Caco-2 (cell line): ENCODE data around the gene CEP97. TPM values are rescaled to one million over a fixed set of nuclear protein-coding genes. Genes with fewer than 3 reads are reported as not detected.

Source experiments
- BruUV-seq: library from RNA; stranded (reverse); fragments of 400-500 nt; replicated peaks from 2 replicates; lab custom pipeline; 2021; lab: Mats Ljungman, UMichigan
- CTCF ChIA-PET: fragments of 300-600 bp; sonication (Branson Sonifier 250); formaldehyde crosslinking; loops from one replicate; lab custom pipeline; 2022; ENCODE audit warnings: antibody characterized with exemption; lab: Charles Lee
- POLR2A ChIA-PET: fragments of 300-600 bp; sonication (Branson Sonifier 250); formaldehyde crosslinking; loops from one replicate; lab custom pipeline; 2022; ENCODE audit warnings: antibody characterized with exemption; lab: Charles Lee
- DNase-seq, 2 experiments: peaks; one replicate each; pipeline versions ENCODE4 v3.0.0 to v3.0.0-alpha.2; 2020 to 2022
- H3K27me3 ChIP-seq: replicated peaks from 2 replicates; pipeline ENCODE4 v1.6.0; 2011; ENCODE audit warnings: low read length; ENCODE audit not compliant: control insufficient read depth, insufficient read depth
- H3K36me3 ChIP-seq: 2 replicates; pipeline ENCODE4 v1.5.1; 2011; ENCODE audit warnings: low read length; ENCODE audit not compliant: control insufficient read depth, insufficient read depth
- H3K4me1 ChIP-seq: fragments of 250-450 bp; sonication (Bioruptor Pico); 2 replicates; pipeline ENCODE4 v1.5.1; 2020; ENCODE audit warnings: mild to moderate bottlenecking
- H3K4me3 ChIP-seq: 2 replicates; pipeline ENCODE4 v1.5.1; 2011; ENCODE audit warnings: low read depth, mild to moderate bottlenecking, control low read depth, low read length
- H3K9me3 ChIP-seq: fragments of 250-450 bp; sonication (Bioruptor Pico); 2 replicates; pipeline ENCODE4 v1.5.1; 2020; ENCODE audit warnings: mild to moderate bottlenecking, moderate library complexity
- H3K27ac Mint-ChIP-seq: one replicate; pipeline ENCODE4 v1.8.0; 2022; ENCODE audit warnings: mixed read lengths; ENCODE audit not compliant: unreplicated experiment
- H3K27me3 Mint-ChIP-seq: one replicate; pipeline ENCODE4 v1.8.0; 2022; ENCODE audit warnings: mixed read lengths; ENCODE audit not compliant: insufficient read depth, unreplicated experiment
- H3K36me3 Mint-ChIP-seq: one replicate; pipeline ENCODE4 v1.8.0; 2022; ENCODE audit warnings: mild to moderate bottlenecking, mixed read lengths; ENCODE audit not compliant: insufficient read depth, unreplicated experiment
- H3K4me1 Mint-ChIP-seq: one replicate; pipeline ENCODE4 v1.8.0; 2022; ENCODE audit warnings: low read depth, mixed read lengths; ENCODE audit not compliant: unreplicated experiment
- H3K4me3 Mint-ChIP-seq: one replicate; pipeline ENCODE4 v1.8.0; 2022; ENCODE audit warnings: mild to moderate bottlenecking, moderate library complexity, mixed read lengths; ENCODE audit not compliant: unreplicated experiment
- H3K9me3 Mint-ChIP-seq: one replicate; pipeline ENCODE4 v1.8.0; 2022; ENCODE audit warnings: mixed read lengths; ENCODE audit not compliant: unreplicated experiment
- CTCF ChIP-seq, 2 experiments: fragments of 200-600 bp in 1 of 2; IDR thresholded peaks; 1 replicate in 1 of 2; 2 replicates in 1 of 2; pipeline versions ENCODE4 v1.5.1 to v1.8.0; 2011 to 2022; ENCODE audit warnings: antibody characterized with exemption in 1 of 2, control low read depth in 1 of 2, inconsistent platforms in 1 of 2, low read depth in 1 of 2, low read length in 1 of 2, mild to moderate bottlenecking in 1 of 2, moderate library complexity in 1 of 2; ENCODE audit not compliant: insufficient read depth in 1 of 2, severe bottlenecking in 1 of 2, unreplicated experiment in 1 of 2
- intact Hi-C: fragments of 100-400 bp; cut with micrococcal nuclease; formaldehyde crosslinking; loops from one replicate; pipeline ENCODE4 v1.10.0; 2022; ENCODE audit not compliant: unreplicated experiment
- total RNA-seq: library from RNA; stranded (reverse); gene quantifications from 2 replicates; pipeline ENCODE4 v1.2.3, GENCODE V29; 2022

The CEP97 gene
- total RNA-seq, 1 experiment from 2014 or later: 4.3 TPM

- CTCF ChIA-PET: no interaction called here
- no peak overlapping the region for H3K4me3 ChIP-seq
Measured at GRCh38 chr3:101709126-101709525, 15.3 kb upstream of the CEP97 start.

GRCh38 chr3:101718455-101718854 is 6.0 kb upstream of the CEP97 start:
- DNase-seq: no peak
- Mint-ChIP-seq H3K4me1 (no peaks in the 10 kb centered on the region), H3K4me3 (no peak overlapping the region), H3K27ac (no peak overlapping the region), H3K36me3 (no peaks in the 10 kb centered on the region), H3K27me3 (no peaks in the 10 kb centered on the region), H3K9me3 (no peaks in the 10 kb centered on the region)
- intact Hi-C loops: no loop called here
- no TSS peak for BruUV-seq
- H3K4me1 ChIP-seq: no peaks in the 10 kb centered on the region
- no peaks in the 10 kb centered on the region for H3K27me3 ChIP-seq
- no peaks in the 10 kb centered on the region for H3K36me3 ChIP-seq
- CTCF ChIA-PET: no interaction called here
- POLR2A ChIA-PET: no interaction called here
- TF ChIP-seq CTCF (IDR thresholded peaks at IDR 0.05; ENCODE audit: insufficient read depth in 1 of 2, low read depth in 1 of 2, low read length in 1 of 2, severe bottlenecking in 1 of 2, unreplicated experiment in 1 of 2): no peak
- no peak overlapping the region for H3K4me3 ChIP-seq
- H3K9me3 ChIP-seq: no peaks in the 10 kb centered on the region

More at GRCh38 chr3:101709126-101709525, 15.3 kb upstream of the CEP97 start:
- no peaks in the 10 kb centered on the region for H3K4me1 Mint-ChIP-seq
- H3K9me3 ChIP-seq: no peaks in the 10 kb centered on the region
- H3K36me3 ChIP-seq: no peaks in the 10 kb centered on the region
- TF ChIP-seq CTCF (IDR thresholded peaks at IDR 0.05; ENCODE audit: insufficient read depth in 1 of 2, low read depth in 1 of 2, low read length in 1 of 2, severe bottlenecking in 1 of 2, unreplicated experiment in 1 of 2): no peak
- no peaks in the 10 kb centered on the region for H3K27me3 Mint-ChIP-seq
- POLR2A ChIA-PET: no interaction called here
- H3K9me3 Mint-ChIP-seq: no peaks in the 10 kb centered on the region
- H3K36me3 Mint-ChIP-seq: no peaks in the 10 kb centered on the region
- H3K4me3 Mint-ChIP-seq: no peak overlapping the region
- no peak for DNase-seq
- H3K27me3 ChIP-seq: no peaks in the 10 kb centered on the region
- BruUV-seq: no TSS peak
- peaks cover 5% of the 10 kb centered on the region for H3K4me1 ChIP-seq
- intact Hi-C loops: no loop called here
- H3K27ac Mint-ChIP-seq: no peak overlapping the region

- no peak overlapping the region for H3K27ac Mint-ChIP-seq
- no peaks in the 10 kb centered on the region for H3K9me3 Mint-ChIP-seq
- TF ChIP-seq CTCF (IDR thresholded peaks at IDR 0.05; ENCODE audit: insufficient read depth in 1 of 2, low read depth in 1 of 2, low read length in 1 of 2, severe bottlenecking in 1 of 2, unreplicated experiment in 1 of 2): no peak
- no TSS peak for BruUV-seq
- no peak overlapping the region for H3K4me3 ChIP-seq
- ChIA-PET CTCF (no interaction called here), POLR2A (no interaction called here)
- H3K36me3 ChIP-seq: no peaks in the 10 kb centered on the region
- no peak for DNase-seq
- no peaks in the 10 kb centered on the region for H3K27me3 ChIP-seq
- intact Hi-C loops: no loop called here
- H3K27me3 Mint-ChIP-seq: no peaks in the 10 kb centered on the region
- H3K4me3 Mint-ChIP-seq: no peak overlapping the region
- no peaks in the 10 kb centered on the region for H3K4me1 Mint-ChIP-seq
- no peaks in the 10 kb centered on the region for H3K36me3 Mint-ChIP-seq
- no peaks in the 10 kb centered on the region for H3K4me1 ChIP-seq
- H3K9me3 ChIP-seq: no peaks in the 10 kb centered on the region
Measured at GRCh38 chr3:101719604-101720185, 4.7 kb upstream of the CEP97 start.
